HepG2 (cell line): ENCODE data around the gene RIPOR1. TPM values are rescaled to one million over a fixed set of nuclear protein-coding genes. Genes with fewer than 3 reads are reported as not detected.
A peak's percentile ranks its signal among the peaks of the same experiment; 100 is the strongest.

Source experiments
- CBX5 ChIP-seq: sonication (generic); formaldehyde crosslinking; IDR thresholded peaks from 2 replicates; pipeline ENCODE4 v1.4.0; 2020; ENCODE audit warnings: missing genetic modification reagents, borderline replicate concordance
- EP300 ChIP-seq, 3 experiments: sonication (generic) in 1 of 3; formaldehyde crosslinking in 1 of 3; IDR thresholded peaks; 2 replicates each; pipeline versions ENCODE4 v1.5.1 to v1.6.1; 2011 to 2020; ENCODE audit warnings: low read depth in 2 of 3, low read length in 2 of 3, borderline replicate concordance in 1 of 3, improper control_type of control experiment in 1 of 3, mild to moderate bottlenecking in 1 of 3, missing genetic modification reagents in 1 of 3, moderate library complexity in 1 of 3
- ETV5 ChIP-seq: IDR thresholded peaks from 2 replicates; pipeline ENCODE4 v1.6.1; 2018; ENCODE audit warnings: missing biosample characterization, missing genetic modification reagents, inconsistent platforms, borderline replicate concordance
- HNRNPL ChIP-seq: fragments of 200-400 bp; formaldehyde crosslinking; IDR thresholded peaks from 2 replicates; pipeline ENCODE4 v1.6.1; 2017; ENCODE audit warnings: mild to moderate bottlenecking, low read depth, low read length
- KAT7 ChIP-seq: IDR thresholded peaks from 2 replicates; pipeline ENCODE4 v1.6.1; 2018; ENCODE audit warnings: borderline replicate concordance, missing compliant biosample characterization
- NFKB2 ChIP-seq: sonication (generic); formaldehyde crosslinking; IDR thresholded peaks from 2 replicates; pipeline ENCODE4 v1.4.0; 2020; ENCODE audit warnings: missing genetic modification reagents, borderline replicate concordance
- PAX8 ChIP-seq: sonication (generic); formaldehyde crosslinking; IDR thresholded peaks from 2 replicates; pipeline ENCODE4 v1.8.0; 2022; ENCODE audit warnings: mild to moderate bottlenecking, missing genetic modification reagents, borderline replicate concordance
- ZNF224 ChIP-seq: sonication (generic); formaldehyde crosslinking; IDR thresholded peaks from 2 replicates; pipeline ENCODE4 v1.5.0; 2020; ENCODE audit warnings: mild to moderate bottlenecking, missing genetic modification reagents
- ZNF33B ChIP-seq: sonication (generic); formaldehyde crosslinking; IDR thresholded peaks from 2 replicates; pipeline ENCODE4 v1.5.1; 2020; ENCODE audit warnings: mild to moderate bottlenecking, missing genetic modification reagents
- ZNF644 ChIP-seq: IDR thresholded peaks from 2 replicates; pipeline ENCODE4 v1.6.1; 2016; ENCODE audit warnings: low read depth
- polyA plus RNA-seq, 8 experiments: library from polyadenylated mRNA; depleted of rRNA in 3 of 8; stranded (reverse) in 7 of 8; unstranded in 1 of 8; fragments of >200 nt; fragmentation: Illumina TruSeq in 4 of 8; extraction: Trizol in 4 of 8; gene quantifications; 2 replicates each; pipeline versions ENCODE4 v1.2.1 to v1.2.3, GENCODE V29; 2011 to 2016; ENCODE audit warnings: low read depth in 4 of 8, missing spikeins in 1 of 8, mixed read lengths in 1 of 8; ENCODE audit not compliant: insufficient read depth in 1 of 8
- total RNA-seq, 5 experiments: library from RNA; depleted of rRNA; stranded (reverse); fragments of >200 nt; fragmentation: Illumina TruSeq; extraction: Trizol; gene quantifications; 2 replicates each; pipeline ENCODE4 v1.2.3, GENCODE V29; 2016; ENCODE audit warnings: low read depth in 1 of 5
- TF ChIP-seq, protein P1 (sequence below): sonication (generic); formaldehyde crosslinking; IDR thresholded peaks from 2 replicates; pipeline ENCODE4 v1.4.0; 2020; ENCODE audit warnings: missing genetic modification reagents
- TF ChIP-seq, protein P2 (sequence below): sonication (generic); formaldehyde crosslinking; IDR thresholded peaks from 2 replicates; pipeline ENCODE4 v1.8.0; 2022; ENCODE audit warnings: mild to moderate bottlenecking, missing genetic modification reagents, moderate library complexity
- TF ChIP-seq, protein P3 (sequence below): sonication (generic); formaldehyde crosslinking; IDR thresholded peaks from 2 replicates; pipeline ENCODE4 v1.8.1; 2022; ENCODE audit warnings: low read depth, mild to moderate bottlenecking, missing genetic modification reagents
- TF ChIP-seq, protein P4 (sequence below), 2 experiments: sonication (generic) in 1 of 2; formaldehyde crosslinking in 1 of 2; IDR thresholded peaks; 2 replicates each; pipeline versions ENCODE4 v1.4.0 to v1.6.1; 2018 to 2020; ENCODE audit warnings: missing genetic modification reagents in 2 of 2, borderline replicate concordance in 1 of 2, low read depth in 1 of 2, mild to moderate bottlenecking in 1 of 2, missing biosample characterization in 1 of 2

The RIPOR1 gene
- total and polyA plus RNA-seq, 2 of the 13 experiments (the other 11 are each of a cell fraction or from before 2014, with no cell fraction given), result 4.6 to 8.1 TPM

DNA sequence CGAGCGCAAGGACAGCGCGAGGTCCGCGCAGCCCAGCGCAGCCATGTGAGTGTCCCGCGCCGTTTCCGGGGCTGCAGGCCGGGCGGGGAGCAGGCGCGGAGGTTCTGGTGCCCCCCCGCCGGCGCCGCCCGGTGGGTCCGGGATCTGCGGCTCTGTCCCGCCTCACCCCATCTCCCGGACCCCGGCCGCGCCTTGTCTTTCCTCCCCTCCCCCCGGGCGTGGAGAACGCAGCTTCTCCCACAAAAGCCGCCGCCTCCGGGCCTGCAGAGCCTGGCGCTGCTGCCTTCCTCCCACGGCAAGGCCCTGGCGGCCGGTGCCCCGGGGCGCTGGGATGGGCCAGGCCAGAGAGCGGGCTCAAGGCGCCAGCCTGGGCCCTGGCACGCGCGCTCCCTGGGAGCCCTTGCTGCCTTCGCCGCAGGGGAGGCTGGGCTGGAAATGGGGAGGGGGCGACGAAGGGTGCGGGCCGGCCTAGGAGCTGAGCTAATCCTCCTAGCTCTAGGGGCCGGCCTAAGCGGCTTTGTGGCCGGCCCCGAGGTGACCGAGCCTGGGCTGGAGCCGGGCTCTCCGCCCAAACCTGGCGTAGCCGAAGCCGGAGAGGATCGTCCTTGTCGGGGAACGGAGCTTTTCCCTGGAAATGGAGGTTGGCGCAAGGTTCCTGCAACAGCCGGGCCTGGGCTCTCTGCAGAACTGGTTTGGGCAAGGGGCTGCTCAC is 397 bp downstream of the RIPOR1 start (continued):
- TF ChIP-seq, protein P1, sequence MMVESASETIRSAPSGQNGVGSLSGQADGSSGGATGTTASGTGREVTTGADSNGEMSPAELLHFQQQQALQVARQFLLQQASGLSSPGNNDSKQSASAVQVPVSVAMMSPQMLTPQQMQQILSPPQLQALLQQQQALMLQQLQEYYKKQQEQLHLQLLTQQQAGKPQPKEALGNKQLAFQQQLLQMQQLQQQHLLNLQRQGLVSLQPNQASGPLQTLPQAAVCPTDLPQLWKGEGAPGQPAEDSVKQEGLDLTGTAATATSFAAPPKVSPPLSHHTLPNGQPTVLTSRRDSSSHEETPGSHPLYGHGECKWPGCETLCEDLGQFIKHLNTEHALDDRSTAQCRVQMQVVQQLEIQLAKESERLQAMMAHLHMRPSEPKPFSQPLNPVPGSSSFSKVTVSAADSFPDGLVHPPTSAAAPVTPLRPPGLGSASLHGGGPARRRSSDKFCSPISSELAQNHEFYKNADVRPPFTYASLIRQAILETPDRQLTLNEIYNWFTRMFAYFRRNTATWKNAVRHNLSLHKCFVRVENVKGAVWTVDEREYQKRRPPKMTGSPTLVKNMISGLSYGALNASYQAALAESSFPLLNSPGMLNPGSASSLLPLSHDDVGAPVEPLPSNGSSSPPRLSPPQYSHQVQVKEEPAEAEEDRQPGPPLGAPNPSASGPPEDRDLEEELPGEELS, result 0 out of 2 replicates have a peak, but pooled peaks have one; percentile 24
- TF ChIP-seq CBX5 (CRISPR knock-in tag), result no peak
- TF ChIP-seq ZNF644 (CRISPR knock-in tag), result no peak
- 0 out of 2 replicates have a peak, but pooled peaks have one; percentile 21 for TF ChIP-seq KAT7 (CRISPR knock-in tag)
- TF ChIP-seq PAX8 (CRISPR knock-in tag), result no peak
- TF ChIP-seq, protein P2, sequence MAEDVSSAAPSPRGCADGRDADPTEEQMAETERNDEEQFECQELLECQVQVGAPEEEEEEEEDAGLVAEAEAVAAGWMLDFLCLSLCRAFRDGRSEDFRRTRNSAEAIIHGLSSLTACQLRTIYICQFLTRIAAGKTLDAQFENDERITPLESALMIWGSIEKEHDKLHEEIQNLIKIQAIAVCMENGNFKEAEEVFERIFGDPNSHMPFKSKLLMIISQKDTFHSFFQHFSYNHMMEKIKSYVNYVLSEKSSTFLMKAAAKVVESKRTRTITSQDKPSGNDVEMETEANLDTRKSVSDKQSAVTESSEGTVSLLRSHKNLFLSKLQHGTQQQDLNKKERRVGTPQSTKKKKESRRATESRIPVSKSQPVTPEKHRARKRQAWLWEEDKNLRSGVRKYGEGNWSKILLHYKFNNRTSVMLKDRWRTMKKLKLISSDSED (CRISPR knock-in tag), result no peak
- TF ChIP-seq ZNF33B (CRISPR knock-in tag), result no peak
- TF ChIP-seq ZNF224, result peak; percentile 68; the same call in 1 of the 2 replicates
- peak; percentile 48; the same call in 1 of the 2 replicates for TF ChIP-seq NFKB2 (CRISPR knock-in tag)
- TF ChIP-seq, protein P3, sequence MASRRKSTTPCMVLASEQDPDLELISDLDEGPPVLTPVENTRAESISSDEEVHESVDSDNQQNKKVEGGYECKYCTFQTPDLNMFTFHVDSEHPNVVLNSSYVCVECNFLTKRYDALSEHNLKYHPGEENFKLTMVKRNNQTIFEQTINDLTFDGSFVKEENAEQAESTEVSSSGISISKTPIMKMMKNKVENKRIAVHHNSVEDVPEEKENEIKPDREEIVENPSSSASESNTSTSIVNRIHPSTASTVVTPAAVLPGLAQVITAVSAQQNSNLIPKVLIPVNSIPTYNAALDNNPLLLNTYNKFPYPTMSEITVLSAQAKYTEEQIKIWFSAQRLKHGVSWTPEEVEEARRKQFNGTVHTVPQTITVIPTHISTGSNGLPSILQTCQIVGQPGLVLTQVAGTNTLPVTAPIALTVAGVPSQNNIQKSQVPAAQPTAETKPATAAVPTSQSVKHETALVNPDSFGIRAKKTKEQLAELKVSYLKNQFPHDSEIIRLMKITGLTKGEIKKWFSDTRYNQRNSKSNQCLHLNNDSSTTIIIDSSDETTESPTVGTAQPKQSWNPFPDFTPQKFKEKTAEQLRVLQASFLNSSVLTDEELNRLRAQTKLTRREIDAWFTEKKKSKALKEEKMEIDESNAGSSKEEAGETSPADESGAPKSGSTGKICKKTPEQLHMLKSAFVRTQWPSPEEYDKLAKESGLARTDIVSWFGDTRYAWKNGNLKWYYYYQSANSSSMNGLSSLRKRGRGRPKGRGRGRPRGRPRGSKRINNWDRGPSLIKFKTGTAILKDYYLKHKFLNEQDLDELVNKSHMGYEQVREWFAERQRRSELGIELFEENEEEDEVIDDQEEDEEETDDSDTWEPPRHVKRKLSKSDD (CRISPR knock-in tag), result 0 out of 2 replicates have a peak, but pooled peaks have one; percentile 30
- TF ChIP-seq EP300 (IDR thresholded peaks at IDR 0.05; ENCODE audit: low read depth in 2 of 2, low read length in 2 of 2), result no peak
- TF ChIP-seq EP300 (CRISPR knock-in tag; IDR thresholded peaks at IDR 0.05; ENCODE audit: borderline replicate concordance), result no peak
- TF ChIP-seq HNRNPL, result peak; percentile 67; the same call in 1 of the 2 replicates
- TF ChIP-seq ETV5 (CRISPR knock-in tag), result no peak
- TF ChIP-seq, protein P4, sequence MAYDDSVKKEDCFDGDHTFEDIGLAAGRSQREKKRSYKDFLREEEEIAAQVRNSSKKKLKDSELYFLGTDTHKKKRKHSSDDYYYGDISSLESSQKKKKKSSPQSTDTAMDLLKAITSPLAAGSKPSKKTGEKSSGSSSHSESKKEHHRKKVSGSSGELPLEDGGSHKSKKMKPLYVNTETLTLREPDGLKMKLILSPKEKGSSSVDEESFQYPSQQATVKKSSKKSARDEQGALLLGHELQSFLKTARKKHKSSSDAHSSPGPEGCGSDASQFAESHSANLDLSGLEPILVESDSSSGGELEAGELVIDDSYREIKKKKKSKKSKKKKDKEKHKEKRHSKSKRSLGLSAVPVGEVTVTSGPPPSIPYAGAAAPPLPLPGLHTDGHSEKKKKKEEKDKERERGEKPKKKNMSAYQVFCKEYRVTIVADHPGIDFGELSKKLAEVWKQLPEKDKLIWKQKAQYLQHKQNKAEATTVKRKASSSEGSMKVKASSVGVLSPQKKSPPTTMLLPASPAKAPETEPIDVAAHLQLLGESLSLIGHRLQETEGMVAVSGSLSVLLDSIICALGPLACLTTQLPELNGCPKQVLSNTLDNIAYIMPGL (CRISPR knock-in tag; IDR thresholded peaks at IDR 0.05; ENCODE audit: borderline replicate concordance in 1 of 2, low read depth in 1 of 2), result peak in 1 of 2 experiments; percentile 37; a peak in 3 of 4 replicates
